Measurements from ENCODE around the gene CCDC40.

The CCDC40 gene

DNA sequence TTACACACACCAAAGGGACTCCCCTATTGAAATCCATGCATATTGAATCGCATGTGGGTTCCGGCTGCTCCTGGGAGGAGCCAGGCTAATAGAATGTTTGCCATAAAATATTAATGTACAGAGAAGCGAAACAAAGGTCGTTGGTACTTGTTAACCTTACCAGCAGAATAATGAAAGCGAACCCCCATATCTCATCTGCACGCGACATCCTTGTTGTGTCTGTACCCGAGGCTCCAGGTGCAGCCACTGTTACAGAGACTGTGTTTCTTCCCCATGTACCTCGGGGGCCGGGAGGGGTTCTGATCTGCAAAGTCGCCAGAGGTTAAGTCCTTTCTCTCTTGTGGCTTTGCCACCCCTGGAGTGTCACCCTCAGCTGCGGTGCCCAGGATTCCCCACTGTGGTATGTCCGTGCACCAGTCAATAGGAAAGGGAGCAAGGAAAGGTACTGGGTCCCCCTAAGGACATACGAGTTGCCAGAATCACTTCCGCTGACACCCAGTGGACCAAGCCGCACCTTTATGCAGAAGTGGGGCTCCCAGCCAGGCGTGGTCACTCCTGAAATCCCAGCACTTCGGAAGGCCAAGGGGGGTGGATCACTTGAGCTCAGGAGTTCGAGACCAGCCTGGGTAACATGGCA is 67.1 kb downstream of the CCDC40 start:
- DNase-seq (ENCODE audit: low read depth) = no peak

DNA sequence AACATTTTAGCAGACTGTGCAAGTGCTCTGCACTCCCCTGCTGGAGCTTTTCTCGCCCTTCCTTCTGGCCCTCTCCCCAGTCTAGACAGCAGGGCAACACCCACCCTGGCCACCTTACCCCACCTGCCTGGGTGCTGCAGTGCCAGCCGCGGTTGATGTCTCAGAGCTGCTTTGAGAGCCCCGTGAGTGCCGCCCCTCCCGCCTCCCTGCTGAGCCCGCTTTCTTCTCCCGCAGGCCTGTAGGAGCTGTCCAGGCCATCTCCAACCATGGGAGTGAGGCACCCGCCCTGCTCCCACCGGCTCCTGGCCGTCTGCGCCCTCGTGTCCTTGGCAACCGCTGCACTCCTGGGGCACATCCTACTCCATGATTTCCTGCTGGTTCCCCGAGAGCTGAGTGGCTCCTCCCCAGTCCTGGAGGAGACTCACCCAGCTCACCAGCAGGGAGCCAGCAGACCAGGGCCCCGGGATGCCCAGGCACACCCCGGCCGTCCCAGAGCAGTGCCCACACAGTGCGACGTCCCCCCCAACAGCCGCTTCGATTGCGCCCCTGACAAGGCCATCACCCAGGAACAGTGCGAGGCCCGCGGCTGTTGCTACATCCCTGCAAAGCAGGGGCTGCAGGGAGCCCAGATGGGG is 68.0 kb downstream of the CCDC40 start:
- DNase-seq (ENCODE audit: low read depth) = no peak

DNA sequence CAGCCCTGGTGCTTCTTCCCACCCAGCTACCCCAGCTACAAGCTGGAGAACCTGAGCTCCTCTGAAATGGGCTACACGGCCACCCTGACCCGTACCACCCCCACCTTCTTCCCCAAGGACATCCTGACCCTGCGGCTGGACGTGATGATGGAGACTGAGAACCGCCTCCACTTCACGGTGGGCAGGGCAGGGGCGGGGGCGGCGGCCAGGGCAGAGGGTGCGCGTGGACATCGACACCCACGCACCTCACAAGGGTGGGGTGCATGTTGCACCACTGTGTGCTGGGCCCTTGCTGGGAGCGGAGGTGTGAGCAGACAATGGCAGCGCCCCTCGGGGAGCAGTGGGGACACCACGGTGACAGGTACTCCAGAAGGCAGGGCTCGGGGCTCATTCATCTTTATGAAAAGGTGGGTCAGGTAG is 68.5 kb downstream of the CCDC40 start:
- DNase-seq (ENCODE audit: low read depth) = no peak

DNA sequence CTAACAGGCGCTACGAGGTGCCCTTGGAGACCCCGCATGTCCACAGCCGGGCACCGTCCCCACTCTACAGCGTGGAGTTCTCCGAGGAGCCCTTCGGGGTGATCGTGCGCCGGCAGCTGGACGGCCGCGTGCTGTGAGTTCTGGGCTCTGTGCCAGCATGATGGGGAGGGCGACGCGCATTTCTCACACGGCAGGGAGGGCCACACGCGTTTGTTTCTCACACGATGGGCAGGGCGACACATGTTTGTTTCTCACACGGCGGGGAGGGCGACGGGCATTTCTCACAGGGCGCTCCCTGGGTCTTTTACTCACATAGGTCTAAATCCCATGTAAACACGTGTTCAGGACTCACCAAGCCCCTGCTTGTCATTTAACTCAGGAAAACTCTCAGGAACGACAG is 69.3 kb downstream of the CCDC40 start:
- DNase-seq (ENCODE audit: low read depth) = no peak

DNA sequence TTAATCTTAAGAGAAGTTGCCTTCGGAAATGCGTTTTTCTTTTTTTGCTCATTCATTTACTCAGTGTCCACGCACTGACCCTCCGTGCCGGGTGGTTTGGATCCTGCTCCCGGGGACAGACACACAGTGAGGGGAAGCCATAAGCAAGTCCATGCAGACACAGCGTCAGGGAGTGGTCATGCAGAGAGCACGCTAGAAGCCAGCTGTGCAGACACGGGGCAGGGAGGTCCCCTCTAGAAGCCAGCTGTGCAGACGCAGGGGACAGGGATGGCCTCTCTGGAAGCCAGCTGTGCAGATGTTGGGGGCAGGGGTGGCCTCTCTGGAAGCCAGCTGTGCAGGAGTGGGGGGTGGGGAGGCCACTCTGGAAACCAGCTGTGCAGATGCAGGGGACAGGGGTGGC is 69.7 kb downstream of the CCDC40 start:
- DNase-seq (ENCODE audit: low read depth) = no peak

DNA sequence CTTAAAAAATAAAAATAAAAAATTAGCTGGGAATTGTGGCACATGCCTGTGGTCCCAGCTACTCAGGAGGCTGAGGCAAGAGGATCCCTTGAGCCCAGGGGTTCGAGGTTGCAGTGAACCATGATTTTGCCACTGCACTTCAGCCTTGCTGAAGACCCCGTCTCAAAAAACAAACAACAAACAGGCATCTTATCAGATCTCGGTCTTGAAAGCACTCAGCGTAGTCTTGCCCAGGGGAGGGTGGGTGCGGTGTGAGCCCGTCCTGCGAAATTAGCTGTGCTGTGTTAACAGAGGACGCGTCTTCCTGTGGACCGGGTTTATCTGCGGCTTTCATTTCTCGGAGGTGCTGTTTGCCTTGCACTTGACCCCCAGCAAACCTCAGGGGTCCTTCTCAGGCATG is 70.3 kb downstream of the CCDC40 start:
- DNase-seq (ENCODE audit: low read depth) = no peak

DNA sequence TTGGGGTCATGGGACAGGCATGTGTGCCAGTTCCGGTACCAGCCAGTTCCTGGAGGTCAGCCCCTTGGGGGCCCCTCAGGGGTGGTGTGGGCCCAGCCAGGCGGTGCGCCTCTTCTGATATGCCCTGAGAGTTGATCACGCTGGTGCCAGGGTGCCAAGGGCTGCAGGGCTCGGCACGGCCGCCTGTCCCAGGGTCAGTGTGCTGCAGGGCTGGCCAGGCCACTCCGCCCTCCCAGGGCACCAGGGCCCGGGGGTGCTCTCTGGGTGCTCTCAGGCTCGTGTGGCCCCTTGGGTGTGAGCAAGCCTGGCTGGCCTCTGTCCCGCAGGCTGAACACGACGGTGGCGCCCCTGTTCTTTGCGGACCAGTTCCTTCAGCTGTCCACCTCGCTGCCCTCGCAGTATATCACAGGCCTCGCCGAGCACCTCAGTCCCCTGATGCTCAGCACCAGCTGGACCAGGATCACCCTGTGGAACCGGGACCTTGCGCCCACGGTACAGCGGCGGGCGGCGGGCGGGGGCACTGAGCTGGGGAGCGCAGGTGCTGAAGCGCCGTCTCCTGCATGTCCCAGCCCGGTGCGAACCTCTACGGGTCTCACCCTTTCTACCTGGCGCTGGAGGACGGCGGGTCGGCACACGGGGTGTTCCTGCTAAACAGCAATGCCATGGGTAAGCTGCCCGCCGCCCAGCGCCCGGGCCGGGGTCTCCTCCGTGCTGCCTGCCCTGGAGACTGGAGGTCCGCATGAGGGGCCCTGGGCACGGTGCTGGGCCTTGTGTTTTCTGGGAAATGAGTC is 71.0 kb downstream of the CCDC40 start:
- DNase-seq (ENCODE audit: low read depth) = no peak

DNA sequence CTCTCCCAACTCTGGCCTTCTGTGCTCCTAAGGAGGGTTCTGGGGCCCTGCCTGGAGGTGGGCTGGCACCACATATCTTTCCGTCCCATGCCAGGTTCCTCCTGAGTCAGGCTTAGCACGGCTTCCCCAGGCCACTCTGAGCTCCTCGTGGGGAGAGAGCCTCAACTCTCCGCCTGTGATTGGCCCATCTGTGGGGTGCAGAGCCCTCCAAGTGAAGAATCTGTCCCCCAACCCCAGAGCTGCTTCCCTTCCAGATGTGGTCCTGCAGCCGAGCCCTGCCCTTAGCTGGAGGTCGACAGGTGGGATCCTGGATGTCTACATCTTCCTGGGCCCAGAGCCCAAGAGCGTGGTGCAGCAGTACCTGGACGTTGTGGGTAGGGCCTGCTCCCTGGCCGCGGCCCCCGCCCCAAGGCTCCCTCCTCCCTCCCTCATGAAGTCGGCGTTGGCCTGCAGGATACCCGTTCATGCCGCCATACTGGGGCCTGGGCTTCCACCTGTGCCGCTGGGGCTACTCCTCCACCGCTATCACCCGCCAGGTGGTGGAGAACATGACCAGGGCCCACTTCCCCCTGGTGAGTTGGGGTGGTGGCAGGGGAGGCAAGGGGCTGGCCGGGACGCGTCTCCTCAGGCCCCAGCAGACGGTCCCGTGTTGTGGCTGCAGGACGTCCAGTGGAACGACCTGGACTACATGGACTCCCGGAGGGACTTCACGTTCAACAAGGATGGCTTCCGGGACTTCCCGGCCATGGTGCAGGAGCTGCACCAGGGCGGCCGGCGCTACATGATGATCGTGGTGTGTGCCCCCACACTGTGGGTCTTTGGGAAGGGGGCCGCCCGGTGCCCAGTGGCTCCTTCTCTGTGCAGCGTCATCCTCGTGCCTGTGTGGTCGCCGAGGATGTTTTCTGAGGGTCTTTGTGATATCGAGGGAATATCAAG is 71.9 kb downstream of the CCDC40 start:
- no peak for DNase-seq (ENCODE audit: low read depth)

DNA sequence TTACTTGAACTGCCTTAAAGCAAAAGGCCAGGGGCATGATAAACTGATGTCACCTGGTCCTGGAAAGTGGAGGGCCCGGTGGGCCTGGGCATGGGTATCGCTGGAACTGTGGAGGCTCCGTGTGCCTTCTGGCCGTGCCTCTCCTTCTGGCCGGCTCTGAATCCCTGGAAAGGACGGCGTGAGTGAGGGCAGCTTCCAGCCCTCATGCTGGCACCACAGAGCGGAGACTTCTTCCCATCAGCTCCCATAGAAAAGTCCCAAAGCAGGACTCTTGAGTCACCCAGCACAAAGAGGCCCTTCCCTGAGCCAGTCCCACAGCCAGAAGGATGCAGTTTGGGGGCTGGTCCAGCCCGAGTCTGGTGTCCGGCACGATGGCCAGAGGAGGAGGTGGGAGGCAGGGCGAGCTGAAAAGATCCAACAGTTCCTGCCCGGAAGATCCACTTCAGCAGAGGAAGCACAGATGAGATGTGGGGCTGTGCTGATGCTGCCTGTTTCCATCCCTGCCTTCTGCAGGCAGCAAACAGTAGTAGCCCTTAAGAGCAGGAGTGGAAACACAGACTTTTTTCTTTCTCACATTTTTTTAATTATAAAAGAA is 72.7 kb downstream of the CCDC40 start:
- no peak for DNase-seq (ENCODE audit: low read depth)

DNA sequence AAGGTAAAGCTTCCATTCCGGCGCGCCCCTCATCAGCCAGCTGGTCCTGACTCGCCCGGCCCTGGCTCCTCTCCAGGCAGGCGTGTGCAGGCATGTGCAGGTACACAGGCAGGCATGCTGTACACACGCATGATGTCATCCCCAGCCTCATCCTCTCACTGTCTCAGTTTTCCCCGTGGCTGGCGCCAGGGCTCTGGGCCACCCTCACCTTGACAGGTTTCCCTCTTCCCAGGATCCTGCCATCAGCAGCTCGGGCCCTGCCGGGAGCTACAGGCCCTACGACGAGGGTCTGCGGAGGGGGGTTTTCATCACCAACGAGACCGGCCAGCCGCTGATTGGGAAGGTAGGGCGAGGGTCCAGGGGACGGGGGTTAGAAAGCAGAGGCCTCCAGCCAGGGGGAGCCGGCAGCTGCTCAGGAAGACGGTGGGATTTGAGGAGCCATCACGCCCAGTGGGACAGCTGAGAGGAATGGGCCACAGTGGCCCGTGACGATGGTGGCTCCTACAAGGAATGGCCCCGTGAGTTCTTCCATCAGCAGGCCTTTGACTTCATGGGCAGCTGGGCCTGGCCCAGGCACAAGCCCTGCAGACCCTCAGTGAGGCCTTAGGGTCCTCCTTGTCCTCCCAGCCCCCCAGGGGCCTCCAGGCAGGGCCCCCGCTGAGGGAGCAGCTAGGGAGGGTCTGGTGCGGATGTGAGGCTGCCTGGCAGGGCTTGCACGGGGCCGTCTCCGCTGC is 73.4 kb downstream of the CCDC40 start:
- no peak for DNase-seq (ENCODE audit: low read depth)

DNA sequence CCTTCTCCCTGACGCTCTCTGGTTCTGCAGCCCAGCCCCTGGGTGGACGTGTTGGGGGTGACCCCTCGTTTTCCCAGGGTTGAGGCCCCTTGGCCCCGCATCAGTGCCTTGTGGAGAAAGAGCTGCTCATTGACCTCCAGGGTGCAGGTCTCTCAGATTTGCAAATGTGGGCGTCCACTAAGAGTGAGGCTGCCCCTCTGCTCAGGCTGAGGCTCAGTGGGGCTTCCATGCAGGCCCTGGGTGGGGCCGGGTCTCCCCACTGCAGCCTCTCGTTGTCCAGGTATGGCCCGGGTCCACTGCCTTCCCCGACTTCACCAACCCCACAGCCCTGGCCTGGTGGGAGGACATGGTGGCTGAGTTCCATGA is 74.0 kb downstream of the CCDC40 start:
- no peak for DNase-seq (ENCODE audit: low read depth)

DNA sequence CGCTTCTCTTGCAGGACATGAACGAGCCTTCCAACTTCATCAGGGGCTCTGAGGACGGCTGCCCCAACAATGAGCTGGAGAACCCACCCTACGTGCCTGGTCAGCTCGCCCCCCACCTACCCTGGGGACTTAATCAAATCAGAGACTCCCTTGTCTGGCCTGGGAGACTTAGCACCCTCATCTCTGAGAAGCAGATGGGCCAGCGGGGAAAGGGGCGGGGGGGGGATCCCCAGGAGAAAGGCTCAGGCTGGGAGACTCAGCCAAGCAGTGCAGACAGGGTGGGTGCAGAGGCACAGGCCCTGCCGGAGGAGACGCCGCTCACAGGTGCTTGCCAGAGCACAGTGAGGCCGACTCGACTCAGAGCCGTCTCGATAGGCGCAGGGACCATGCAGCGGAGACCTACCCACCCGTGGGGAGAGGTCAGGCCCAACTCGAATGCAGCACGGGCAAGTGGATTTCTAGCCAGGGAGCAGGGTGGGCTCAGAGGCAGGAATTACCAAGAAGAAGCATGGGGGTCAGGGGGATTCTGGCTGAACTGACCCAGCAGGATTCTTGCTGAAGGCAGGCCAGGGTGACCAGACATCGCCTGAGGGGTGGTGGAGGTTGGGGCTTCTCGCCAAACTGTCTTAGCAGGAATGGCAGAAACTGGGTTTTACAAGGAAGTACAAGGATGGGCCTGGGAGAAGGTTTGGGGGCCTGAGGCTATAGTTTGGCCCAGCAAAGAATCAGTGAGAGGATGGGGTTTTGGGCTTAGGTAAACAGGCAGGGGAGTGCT is 74.7 kb downstream of the CCDC40 start:
- DNase-seq (ENCODE audit: low read depth) = no peak

DNA sequence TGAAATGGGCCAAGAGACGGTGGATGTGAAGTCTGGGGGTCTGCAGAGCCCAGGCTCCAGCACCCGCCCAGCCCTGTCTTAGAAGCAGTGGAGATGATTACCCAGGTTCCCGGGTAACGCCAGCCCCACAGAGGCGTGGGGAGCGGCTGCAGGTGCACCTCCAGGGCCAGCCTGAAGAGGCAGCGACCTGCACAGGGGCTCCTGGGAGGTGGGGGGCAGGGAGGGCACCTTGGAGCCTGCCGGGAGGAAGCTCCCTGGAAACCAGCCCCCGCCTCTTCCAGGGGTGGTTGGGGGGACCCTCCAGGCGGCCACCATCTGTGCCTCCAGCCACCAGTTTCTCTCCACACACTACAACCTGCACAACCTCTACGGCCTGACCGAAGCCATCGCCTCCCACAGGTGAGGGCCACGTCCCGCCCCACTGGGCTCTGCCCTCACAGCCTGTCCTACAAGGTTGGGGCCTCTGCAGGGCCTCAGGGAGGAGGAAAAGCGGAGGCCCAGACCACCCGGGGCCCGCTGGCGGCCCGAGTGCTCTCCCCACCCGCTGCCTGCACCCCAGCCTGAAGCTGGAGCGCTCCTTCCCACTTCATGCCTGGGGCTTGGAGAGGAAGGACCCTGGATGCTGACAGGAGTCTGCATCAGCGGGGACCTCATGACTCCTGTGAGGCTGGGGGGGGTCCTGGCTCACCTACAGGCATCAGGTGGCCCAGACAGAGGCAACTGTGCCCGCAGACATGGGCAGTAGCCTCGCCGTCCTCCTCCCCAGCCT is 75.4 kb downstream of the CCDC40 start:
- no peak for DNase-seq (ENCODE audit: low read depth)

DNA sequence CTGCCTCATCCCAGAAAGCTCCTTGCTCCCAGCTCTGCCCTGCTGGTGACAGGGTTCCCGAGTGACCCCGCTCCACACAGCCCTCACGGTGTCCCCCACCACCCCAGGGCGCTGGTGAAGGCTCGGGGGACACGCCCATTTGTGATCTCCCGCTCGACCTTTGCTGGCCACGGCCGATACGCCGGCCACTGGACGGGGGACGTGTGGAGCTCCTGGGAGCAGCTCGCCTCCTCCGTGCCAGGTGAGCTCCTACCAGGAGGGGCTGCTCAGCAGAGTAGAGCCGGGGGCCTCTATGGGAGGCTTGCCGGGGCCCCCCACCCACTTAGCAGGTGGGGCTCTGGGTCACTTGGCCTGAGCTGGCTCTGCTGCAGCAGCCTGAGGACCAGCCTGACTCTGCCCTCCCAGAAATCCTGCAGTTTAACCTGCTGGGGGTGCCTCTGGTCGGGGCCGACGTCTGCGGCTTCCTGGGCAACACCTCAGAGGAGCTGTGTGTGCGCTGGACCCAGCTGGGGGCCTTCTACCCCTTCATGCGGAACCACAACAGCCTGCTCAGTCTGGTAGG is 76.1 kb downstream of the CCDC40 start:
- DNase-seq (ENCODE audit: low read depth) = no peak

DNA sequence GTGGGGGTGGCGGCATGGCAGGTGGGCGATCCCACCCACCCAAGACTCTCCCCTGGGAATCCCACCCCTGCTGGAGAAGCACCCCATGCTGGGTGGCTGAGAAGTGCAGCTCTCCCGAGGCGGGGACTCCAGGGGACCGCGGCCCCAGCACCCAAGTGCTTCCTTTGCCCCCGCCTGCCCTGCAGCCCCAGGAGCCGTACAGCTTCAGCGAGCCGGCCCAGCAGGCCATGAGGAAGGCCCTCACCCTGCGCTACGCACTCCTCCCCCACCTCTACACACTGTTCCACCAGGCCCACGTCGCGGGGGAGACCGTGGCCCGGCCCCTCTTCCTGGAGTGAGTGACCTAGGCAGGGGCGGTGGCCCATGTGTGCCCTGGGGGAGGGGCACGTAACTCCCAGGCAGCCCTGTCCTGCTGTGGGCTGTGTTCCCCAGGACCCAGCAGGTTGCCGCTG is 76.6 kb downstream of the CCDC40 start:
- no peak for DNase-seq (ENCODE audit: low read depth)

DNA sequence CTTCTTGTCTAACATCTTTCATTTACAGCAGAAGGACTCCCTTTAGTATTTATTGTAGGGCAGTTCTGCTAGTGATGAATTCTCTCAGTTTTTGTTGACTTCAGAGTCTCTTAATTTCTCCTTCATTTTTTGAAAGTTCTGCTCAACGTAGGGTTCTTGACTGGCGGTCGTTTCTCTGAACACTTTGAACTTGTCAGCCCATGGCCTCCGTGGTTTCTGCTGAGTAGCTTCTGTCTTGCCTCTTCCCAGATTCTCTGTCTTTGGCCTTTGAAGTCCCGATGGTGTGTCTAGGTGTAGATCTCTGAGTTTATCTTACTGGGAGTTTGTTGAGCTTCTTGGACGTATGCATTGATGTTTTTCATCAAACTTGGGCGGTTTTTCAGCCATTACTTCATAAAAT is 78.3 kb downstream of the CCDC40 start:
- no peak for DNase-seq (ENCODE audit: low read depth)

DNA sequence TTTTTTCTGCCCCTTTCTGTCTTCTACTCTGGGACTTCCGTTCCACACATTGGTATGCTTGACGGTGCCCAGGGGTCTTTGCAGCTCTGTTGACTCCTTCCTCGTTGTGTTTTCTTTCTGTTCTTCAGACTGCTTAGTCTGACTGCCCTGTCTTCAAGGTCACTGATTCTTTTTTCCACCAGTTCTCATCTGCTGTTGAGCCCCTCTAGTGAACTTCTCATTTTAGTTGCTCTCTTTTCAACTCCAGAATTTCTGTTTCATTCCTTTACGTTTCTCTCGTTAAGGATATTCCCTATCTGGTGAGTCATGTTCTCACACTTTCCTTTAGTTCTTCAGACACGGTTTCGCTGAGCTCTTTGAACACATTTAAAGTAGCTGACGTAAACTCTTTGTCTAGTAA is 78.7 kb downstream of the CCDC40 start:
- DNase-seq (ENCODE audit: low read depth) = no peak

DNA sequence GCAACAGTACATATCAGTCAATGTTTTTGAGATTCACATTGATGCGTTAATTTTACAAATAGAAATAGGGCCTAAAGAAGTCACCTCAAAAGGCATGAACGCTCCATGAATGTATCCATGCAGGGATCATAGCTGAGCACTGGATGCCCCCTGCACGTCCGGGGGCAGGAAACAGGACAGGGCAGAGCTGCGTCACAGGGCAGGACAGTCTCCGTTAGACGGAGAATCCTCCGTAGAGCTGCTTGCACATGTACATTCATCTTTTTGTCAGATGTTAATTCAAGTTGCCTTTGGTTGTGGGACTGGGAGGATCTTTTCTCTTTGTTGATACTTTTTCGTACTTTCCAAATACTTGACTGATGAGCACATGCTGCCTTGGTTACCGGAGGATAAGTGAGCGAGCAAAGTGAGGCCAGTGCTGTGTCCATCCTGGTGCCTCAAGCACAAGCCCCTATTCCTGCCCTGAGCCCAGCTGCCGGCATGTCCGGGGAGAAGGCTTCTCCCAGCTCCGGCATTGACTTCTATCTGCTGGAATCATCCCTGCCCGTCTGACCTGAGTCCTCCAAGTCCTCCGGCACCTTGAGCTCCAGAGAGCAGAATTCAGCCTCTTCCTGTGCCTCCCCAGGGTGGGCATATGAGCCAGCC is 80.0 kb downstream of the CCDC40 start:
- DNase-seq (ENCODE audit: low read depth) = no peak

DNA sequence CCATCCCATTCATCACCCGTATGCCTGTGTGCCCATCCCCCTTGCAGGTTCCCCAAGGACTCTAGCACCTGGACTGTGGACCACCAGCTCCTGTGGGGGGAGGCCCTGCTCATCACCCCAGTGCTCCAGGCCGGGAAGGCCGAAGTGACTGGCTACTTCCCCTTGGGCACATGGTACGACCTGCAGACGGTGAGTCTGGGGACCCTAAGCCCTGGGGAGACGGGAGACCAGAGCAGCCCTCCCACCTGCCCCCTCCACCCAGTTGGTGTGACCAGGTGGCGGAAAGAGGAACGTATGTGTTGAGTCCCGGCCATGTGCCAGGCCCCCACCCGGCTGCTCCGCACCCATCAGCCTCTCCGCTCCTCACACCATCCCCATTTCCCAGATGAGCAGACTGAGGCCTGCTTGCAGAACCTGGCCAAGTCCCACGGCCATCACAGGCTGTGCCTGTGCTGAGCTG is 80.5 kb downstream of the CCDC40 start:
- DNase-seq (ENCODE audit: low read depth) = no peak
